HCT116 (cell line): ENCODE data around the gene NRROS. TPM values are rescaled to one million over a fixed set of nuclear protein-coding genes. Genes with fewer than 3 reads are reported as not detected.

ENCODE experiments used
- ATAC-seq: fragments of 200-7000 bp; cut with Tn5 transposase; 2 replicates; pipeline ENCODE4 v1.9.1; 2020; ENCODE audit warnings: mild to moderate bottlenecking, moderate library complexity
- BruUV-seq: library from RNA; stranded (reverse); fragments of 400-500 nt; replicated peaks from 2 replicates; lab custom pipeline; 2021; lab: Mats Ljungman, UMichigan
- CTCF ChIA-PET: fragments of 300-600 bp; sonication (Branson Sonifier 250); formaldehyde crosslinking; loops from one replicate; lab custom pipeline; 2021; ENCODE audit warnings: antibody characterized with exemption; lab: Charles Lee
- POLR2A ChIA-PET: fragments of 300-600, 350-600 bp; sonication (Branson Sonifier 250); formaldehyde crosslinking; loops from one replicate; lab custom pipeline; 2021; ENCODE audit warnings: antibody characterized with exemption; lab: Charles Lee
- RAD21 ChIA-PET, 2 experiments: fragments of 300-600 bp; sonication (Branson Sonifier 250); formaldehyde crosslinking; loops; one replicate each; lab custom pipeline; 2023; ENCODE audit warnings: low total read pairs in 2 of 2; ENCODE audit not compliant: uncharacterized antibody in 2 of 2, unreplicated experiment in 2 of 2, low non-redundant PET in 1 of 2; lab: Charles Lee
- DNase-seq: peaks from one replicate; pipeline ENCODE4 v3.0.0-alpha.2; 2010; ENCODE audit warnings: low read depth, low spot score
- H2AFZ ChIP-seq: fragments of 200-600 bp; shearing (Covaris generic), sonication (generic); 2 replicates; pipeline ENCODE4 v1.6.1; 2017; ENCODE audit warnings: low read depth, mixed run types, mixed read lengths, antibody characterized with exemption, low read length; ENCODE audit not compliant: poor library complexity, severe bottlenecking
- H3K27ac ChIP-seq: 2 replicates; pipeline ENCODE4 v1.5.1; 2012; ENCODE audit warnings: low read depth, low read length
- H3K27me3 ChIP-seq: fragments of 200-600 bp; sonication (generic); 2 replicates; pipeline ENCODE4 v1.6.1; 2016; ENCODE audit warnings: mixed run types, low read length, mixed read lengths; ENCODE audit not compliant: insufficient read depth
- H3K36me3 ChIP-seq, 2 experiments: fragments of 200-500 bp in 1 of 2; fragments of 200-600 bp in 1 of 2; sonication (Bioruptor generic) in 1 of 2; sonication (generic) in 1 of 2; 2 replicates each; pipeline versions ENCODE4 v1.5.1 to v1.6.1; 2014 to 2016; ENCODE audit warnings: low read length in 2 of 2, inconsistent platforms in 1 of 2, mixed read lengths in 1 of 2, mixed run types in 1 of 2; ENCODE audit not compliant: insufficient read depth in 2 of 2, control insufficient read depth in 1 of 2
- H3K4me1 ChIP-seq, 2 experiments: fragments of 200-600 bp in 1 of 2; sonication (generic) in 1 of 2; 2 replicates each; pipeline versions ENCODE4 v1.5.1 to v1.6.1; 2012 to 2017; ENCODE audit warnings: low read length in 2 of 2, inconsistent platforms in 1 of 2, mild to moderate bottlenecking in 1 of 2, mixed read lengths in 1 of 2, mixed run types in 1 of 2, moderate library complexity in 1 of 2; ENCODE audit not compliant: insufficient read depth in 2 of 2, control insufficient read depth in 1 of 2
- H3K4me2 ChIP-seq: fragments of 200-600 bp; sonication (generic); 2 replicates; pipeline ENCODE4 v1.6.1; 2017; ENCODE audit warnings: mixed run types, low read length, mixed read lengths
- H3K4me3 ChIP-seq, 2 experiments: fragments of 200-600 bp in 1 of 2; sonication (generic) in 1 of 2; replicated peaks in 1 of 2; 2 replicates each; pipeline ENCODE4 v1.5.1; 2011 to 2016; ENCODE audit warnings: low read length in 2 of 2, control low read depth in 1 of 2, low read depth in 1 of 2, mild to moderate bottlenecking in 1 of 2, mixed read lengths in 1 of 2, mixed run types in 1 of 2
- H3K79me2 ChIP-seq: fragments of 200-600 bp; sonication (generic); 2 replicates; pipeline ENCODE4 v1.6.1; 2017; ENCODE audit warnings: mild to moderate bottlenecking, mixed run types, low read length, moderate library complexity, mixed read lengths; ENCODE audit not compliant: insufficient read depth
- H3K9ac ChIP-seq: fragments of 200-600 bp; sonication (generic); 2 replicates; pipeline ENCODE4 v1.6.1; 2016; ENCODE audit warnings: low read length, mixed read lengths
- H3K9me2 ChIP-seq: fragments of 200-600 bp; sonication (generic), shearing (Covaris generic); 2 replicates; pipeline ENCODE4 v1.6.1; 2017; ENCODE audit warnings: mixed run types, mild to moderate bottlenecking, moderate library complexity; ENCODE audit not compliant: insufficient read depth
- H3K9me3 ChIP-seq, 2 experiments: fragments of 200-500 bp in 1 of 2; fragments of 200-600 bp in 1 of 2; sonication (Bioruptor generic) in 1 of 2; sonication (generic) in 1 of 2; 2 replicates each; pipeline ENCODE4 v1.6.1; 2014 to 2017; ENCODE audit warnings: low read length in 2 of 2, mixed read lengths in 2 of 2, inconsistent platforms in 1 of 2, low read depth in 1 of 2, mild to moderate bottlenecking in 1 of 2, mixed run types in 1 of 2, moderate library complexity in 1 of 2; ENCODE audit not compliant: control insufficient read depth in 1 of 2, insufficient read depth in 1 of 2
- H4K20me1 ChIP-seq: fragments of 200-600 bp; sonication (generic), shearing (Covaris generic); 2 replicates; pipeline ENCODE4 v1.6.1; 2017; ENCODE audit warnings: mixed run types, mild to moderate bottlenecking, moderate library complexity; ENCODE audit not compliant: insufficient read depth
- ATF3 ChIP-seq: IDR thresholded peaks from 2 replicates; pipeline ENCODE4 v1.6.1; 2012
- EGR1 ChIP-seq: IDR thresholded peaks from 2 replicates; pipeline ENCODE4 v1.6.1; 2012; ENCODE audit warnings: low read depth
- MAX ChIP-seq: IDR thresholded peaks from 2 replicates; pipeline ENCODE4 v1.6.1; 2012
- POLR2AphosphoS5 ChIP-seq: IDR thresholded peaks from 2 replicates; pipeline ENCODE4 v1.6.1; 2011; ENCODE audit warnings: mild to moderate bottlenecking, low read depth, low read length, moderate library complexity
- RAD21 ChIP-seq: IDR thresholded peaks from 2 replicates; pipeline ENCODE4 v1.6.1; 2012; ENCODE audit warnings: low read depth, mild to moderate bottlenecking
- SIN3A ChIP-seq: IDR thresholded peaks from 2 replicates; pipeline ENCODE4 v1.6.1; 2012; ENCODE audit warnings: low read depth
- TCF7L2 ChIP-seq: IDR thresholded peaks from 2 replicates; pipeline ENCODE4 v1.7.0; 2011; ENCODE audit warnings: borderline replicate concordance, inconsistent platforms; ENCODE audit not compliant: insufficient read depth, insufficient read length; ENCODE audit errors: extremely low read depth
- ZNF274 ChIP-seq: fragments of 200-500 bp; sonication (Bioruptor generic); IDR thresholded peaks from 2 replicates; pipeline ENCODE4 v1.6.1; 2014; ENCODE audit warnings: mild to moderate bottlenecking, low read depth, low read length, inconsistent platforms
- intact Hi-C: fragments of 100-400 bp; cut with micrococcal nuclease; formaldehyde crosslinking; loops from 2 replicates; pipeline ENCODE4 v1.10.0; 2022
- total RNA-seq: library from RNA; stranded (reverse); gene quantifications from one replicate; pipeline ENCODE4 v1.2.1, GENCODE V29; 2021; ENCODE audit not compliant: unreplicated experiment

The NRROS gene
- total RNA-seq, 1 experiment from 2014 or later = 0.12 TPM

- RAD21 ChIA-PET = no interaction called here
- H3K4me1 ChIP-seq = no peaks in the 10 kb centered on the region
- no peak overlapping the region for H2AFZ ChIP-seq
- no peak overlapping the region for H3K4me3 ChIP-seq
- H3K27ac ChIP-seq = no peak overlapping the region
- H3K27me3 ChIP-seq = no peaks in the 10 kb centered on the region
- POLR2A ChIA-PET = no interaction called here
- TF ChIP-seq TCF7L2 = no peak
- no peak for TF ChIP-seq MAX
- TF ChIP-seq RAD21 = no peak
- TF ChIP-seq ZNF274 = no peak
- no peak for TF ChIP-seq EGR1
- H3K36me3 ChIP-seq = no peaks in the 10 kb centered on the region
- H3K9me3 ChIP-seq = no peaks in the 10 kb centered on the region
- DNase-seq (no peak), ATAC-seq (no peak)
- H3K79me2 ChIP-seq = no peaks in the 10 kb centered on the region
- H3K4me2 ChIP-seq = no peak overlapping the region
- BruUV-seq = no TSS peak
- H4K20me1 ChIP-seq = no peaks in the 10 kb centered on the region
- H3K9ac ChIP-seq = no peak overlapping the region
- CTCF ChIA-PET = no interaction called here
- intact Hi-C loops = no loop called here
- H3K9me2 ChIP-seq = no peaks in the 10 kb centered on the region
Observed at GRCh38 chr3:196697270-196697669, 57.8 kb downstream of the NRROS start.

GRCh38 chr3:196699749-196700148, 60.3 kb downstream of the NRROS start:
- Histone ChIP-seq H3K9me3 (no peaks in the 10 kb centered on the region), H3K27me3 (no peaks in the 10 kb centered on the region), H3K79me2 (no peaks in the 10 kb centered on the region), H3K9ac (no peak overlapping the region), H3K4me2 (no peak overlapping the region), H3K4me1 (no peaks in the 10 kb centered on the region), H2AFZ (no peak overlapping the region), H3K27ac (no peak overlapping the region), H3K36me3 (no peaks in the 10 kb centered on the region), H4K20me1 (no peaks in the 10 kb centered on the region), H3K4me3 (no peak overlapping the region), H3K9me2 (no peaks in the 10 kb centered on the region)
- no TSS peak for BruUV-seq
- intact Hi-C loops = no loop called here
- ATAC-seq (no peak), DNase-seq (no peak)
- RAD21 ChIA-PET = no interaction called here
- CTCF ChIA-PET = no interaction called here
- no peak for TF ChIP-seq POLR2AphosphoS5
- TF ChIP-seq ATF3 = no peak
- no peak for TF ChIP-seq SIN3A
- no peak for TF ChIP-seq ZNF274
- POLR2A ChIA-PET = no interaction called here
